Measurements from ENCODE around the gene MBOAT1.

MBOAT1 gene

GRCh38 chr6:20086992-20087391, 125.3 kb downstream of the MBOAT1 start:
- TF ChIP-seq, protein P1, sequence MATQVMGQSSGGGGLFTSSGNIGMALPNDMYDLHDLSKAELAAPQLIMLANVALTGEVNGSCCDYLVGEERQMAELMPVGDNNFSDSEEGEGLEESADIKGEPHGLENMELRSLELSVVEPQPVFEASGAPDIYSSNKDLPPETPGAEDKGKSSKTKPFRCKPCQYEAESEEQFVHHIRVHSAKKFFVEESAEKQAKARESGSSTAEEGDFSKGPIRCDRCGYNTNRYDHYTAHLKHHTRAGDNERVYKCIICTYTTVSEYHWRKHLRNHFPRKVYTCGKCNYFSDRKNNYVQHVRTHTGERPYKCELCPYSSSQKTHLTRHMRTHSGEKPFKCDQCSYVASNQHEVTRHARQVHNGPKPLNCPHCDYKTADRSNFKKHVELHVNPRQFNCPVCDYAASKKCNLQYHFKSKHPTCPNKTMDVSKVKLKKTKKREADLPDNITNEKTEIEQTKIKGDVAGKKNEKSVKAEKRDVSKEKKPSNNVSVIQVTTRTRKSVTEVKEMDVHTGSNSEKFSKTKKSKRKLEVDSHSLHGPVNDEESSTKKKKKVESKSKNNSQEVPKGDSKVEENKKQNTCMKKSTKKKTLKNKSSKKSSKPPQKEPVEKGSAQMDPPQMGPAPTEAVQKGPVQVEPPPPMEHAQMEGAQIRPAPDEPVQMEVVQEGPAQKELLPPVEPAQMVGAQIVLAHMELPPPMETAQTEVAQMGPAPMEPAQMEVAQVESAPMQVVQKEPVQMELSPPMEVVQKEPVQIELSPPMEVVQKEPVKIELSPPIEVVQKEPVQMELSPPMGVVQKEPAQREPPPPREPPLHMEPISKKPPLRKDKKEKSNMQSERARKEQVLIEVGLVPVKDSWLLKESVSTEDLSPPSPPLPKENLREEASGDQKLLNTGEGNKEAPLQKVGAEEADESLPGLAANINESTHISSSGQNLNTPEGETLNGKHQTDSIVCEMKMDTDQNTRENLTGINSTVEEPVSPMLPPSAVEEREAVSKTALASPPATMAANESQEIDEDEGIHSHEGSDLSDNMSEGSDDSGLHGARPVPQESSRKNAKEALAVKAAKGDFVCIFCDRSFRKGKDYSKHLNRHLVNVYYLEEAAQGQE (IDR thresholded peaks at IDR 0.05; ENCODE audit: insufficient replicate concordance, low read depth) = no peak
- TF ChIP-seq, protein P2, sequence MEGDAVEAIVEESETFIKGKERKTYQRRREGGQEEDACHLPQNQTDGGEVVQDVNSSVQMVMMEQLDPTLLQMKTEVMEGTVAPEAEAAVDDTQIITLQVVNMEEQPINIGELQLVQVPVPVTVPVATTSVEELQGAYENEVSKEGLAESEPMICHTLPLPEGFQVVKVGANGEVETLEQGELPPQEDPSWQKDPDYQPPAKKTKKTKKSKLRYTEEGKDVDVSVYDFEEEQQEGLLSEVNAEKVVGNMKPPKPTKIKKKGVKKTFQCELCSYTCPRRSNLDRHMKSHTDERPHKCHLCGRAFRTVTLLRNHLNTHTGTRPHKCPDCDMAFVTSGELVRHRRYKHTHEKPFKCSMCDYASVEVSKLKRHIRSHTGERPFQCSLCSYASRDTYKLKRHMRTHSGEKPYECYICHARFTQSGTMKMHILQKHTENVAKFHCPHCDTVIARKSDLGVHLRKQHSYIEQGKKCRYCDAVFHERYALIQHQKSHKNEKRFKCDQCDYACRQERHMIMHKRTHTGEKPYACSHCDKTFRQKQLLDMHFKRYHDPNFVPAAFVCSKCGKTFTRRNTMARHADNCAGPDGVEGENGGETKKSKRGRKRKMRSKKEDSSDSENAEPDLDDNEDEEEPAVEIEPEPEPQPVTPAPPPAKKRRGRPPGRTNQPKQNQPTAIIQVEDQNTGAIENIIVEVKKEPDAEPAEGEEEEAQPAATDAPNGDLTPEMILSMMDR (IDR thresholded peaks at IDR 0.05; ENCODE audit: insufficient read depth, low read length) = no peak
- TF ChIP-seq GABPA (IDR thresholded peaks at IDR 0.05; ENCODE audit: low read depth) = no peak
- no peak for TF ChIP-seq POLR2AphosphoS5 (IDR thresholded peaks at IDR 0.05; ENCODE audit: low read depth)
- TF ChIP-seq SPI1 (IDR thresholded peaks at IDR 0.05; ENCODE audit: borderline replicate concordance, low read depth) = no peak
- Histone ChIP-seq H3K27me3 (ENCODE audit: insufficient read depth, poor library complexity, severe bottlenecking) (no peaks in the 10 kb centered on the region), H3K4me3 (replicated peaks; ENCODE audit: insufficient read depth, low read length) (no peak overlapping the region), H3K27ac (replicated peaks) (no peak overlapping the region)
- no peak for DNase-seq (ENCODE audit: low read depth in 1 of 2, low spot score in 1 of 2)

DNA sequence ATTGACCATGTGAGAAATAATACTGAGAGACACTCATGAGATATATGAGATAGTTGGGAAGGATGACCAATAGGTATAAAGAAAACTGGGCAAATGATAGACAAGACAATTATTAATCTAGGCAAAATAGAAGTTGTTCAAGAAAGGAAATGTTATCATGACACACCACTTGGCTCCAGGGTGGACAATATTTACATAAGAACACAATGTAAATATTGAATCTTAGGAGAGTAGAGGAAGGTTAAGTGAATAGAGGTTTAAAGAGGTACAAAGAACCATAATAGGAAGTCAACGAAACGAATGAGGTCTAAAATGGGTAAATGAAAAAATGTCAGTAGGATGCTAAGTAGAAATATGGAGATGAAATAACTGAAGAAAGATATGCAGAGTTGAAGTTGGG, 126.5 kb downstream of the MBOAT1 start:
- no peak for DNase-seq (ENCODE audit: low read depth in 1 of 2, low spot score in 1 of 2)
- Histone ChIP-seq H3K4me3 (replicated peaks; ENCODE audit: insufficient read depth, low read length) (no peak overlapping the region), H3K27me3 (ENCODE audit: insufficient read depth, poor library complexity, severe bottlenecking) (no peaks in the 10 kb centered on the region), H3K27ac (replicated peaks) (no peak overlapping the region)
- TF ChIP-seq POLR2AphosphoS5 (IDR thresholded peaks at IDR 0.05; ENCODE audit: low read depth) (no peak), SPI1 (IDR thresholded peaks at IDR 0.05; ENCODE audit: borderline replicate concordance, low read depth) (no peak), GABPA (IDR thresholded peaks at IDR 0.05; ENCODE audit: low read depth) (no peak)
- TF ChIP-seq, protein P2 (IDR thresholded peaks at IDR 0.05; ENCODE audit: insufficient read depth, low read length) = no peak
- TF ChIP-seq, protein P1 (IDR thresholded peaks at IDR 0.05; ENCODE audit: insufficient replicate concordance, low read depth) = no peak

GRCh38 chr6:20084411-20084810, 127.9 kb downstream of the MBOAT1 start:
- no peak for TF ChIP-seq GABPA (IDR thresholded peaks at IDR 0.05; ENCODE audit: low read depth)
- TF ChIP-seq POLR2AphosphoS5 (IDR thresholded peaks at IDR 0.05; ENCODE audit: low read depth) = no peak
- TF ChIP-seq, protein P2 (IDR thresholded peaks at IDR 0.05; ENCODE audit: insufficient read depth, low read length) = no peak
- TF ChIP-seq, protein P1 (IDR thresholded peaks at IDR 0.05; ENCODE audit: insufficient replicate concordance, low read depth) = no peak
- no peak for TF ChIP-seq SPI1 (IDR thresholded peaks at IDR 0.05; ENCODE audit: borderline replicate concordance, low read depth)
- DNase-seq (ENCODE audit: low read depth in 1 of 2, low spot score in 1 of 2) = no peak
- Histone ChIP-seq H3K27ac (replicated peaks) (no peak overlapping the region), H3K4me3 (replicated peaks; ENCODE audit: insufficient read depth, low read length) (no peak overlapping the region), H3K27me3 (ENCODE audit: insufficient read depth, poor library complexity, severe bottlenecking) (no peaks in the 10 kb centered on the region)

Measured in HL-60 (cell line).